CD4-positive, alpha-beta T cell treated with Interleukin-15 for 4 hours (primary cell): ENCODE results near the gene NKD1.

Source experiments
- DNase-seq: peaks from one replicate; pipeline ENCODE4 v3.0.0-alpha.2; 2020; ENCODE audit warnings: low spot score

NKD1 gene

GRCh38 chr16:50631249-50631984, 83.2 kb downstream of the NKD1 start:
- DNase-seq: no peak

GRCh38 chr16:50631985-50632576, 83.9 kb downstream of the NKD1 start:
- DNase-seq: no peak

- DNase-seq: no peak
These were observed 85.0 kb downstream of the NKD1 start for GRCh38 chr16:50632927-50633800.

- DNase-seq: no peak
These were observed 85.9 kb downstream of the NKD1 start for GRCh38 chr16:50634090-50634489.

GRCh38 chr16:50634947-50635346, 86.8 kb downstream of the NKD1 start:
- no peak for DNase-seq

GRCh38 chr16:50635505-50636392, 87.6 kb downstream of the NKD1 start:
- DNase-seq: no peak

GRCh38 chr16:50636753-50637374, 88.7 kb downstream of the NKD1 start:
- no peak for DNase-seq

GRCh38 chr16:50637716-50638602, 89.8 kb downstream of the NKD1 start:
- no peak for DNase-seq

- DNase-seq: no peak
These were observed 90.8 kb downstream of the NKD1 start for GRCh38 chr16:50638816-50639670.

- DNase-seq: no peak
These were observed 92.2 kb downstream of the NKD1 start for GRCh38 chr16:50640391-50640790.

GRCh38 chr16:50640919-50641817, 93.0 kb downstream of the NKD1 start:
- no peak for DNase-seq

GRCh38 chr16:50641818-50642187, 93.6 kb downstream of the NKD1 start:
- DNase-seq: no peak

GRCh38 chr16:50642349-50642748, 94.2 kb downstream of the NKD1 start:
- no peak for DNase-seq

GRCh38 chr16:50643192-50643591, 95.0 kb downstream of the NKD1 start:
- no peak for DNase-seq

- DNase-seq: no peak
These were observed 96.0 kb downstream of the NKD1 start for GRCh38 chr16:50644245-50644644.

GRCh38 chr16:50644729-50645128, 96.5 kb downstream of the NKD1 start:
- DNase-seq: peak; percentile 38

GRCh38 chr16:50645563-50646220, 97.5 kb downstream of the NKD1 start:
- DNase-seq: no peak

- DNase-seq: no peak
These were observed 98.1 kb downstream of the NKD1 start for GRCh38 chr16:50646345-50646744.
